Keratinocyte (primary cell): ENCODE results near the gene RB1. TPM values are rescaled to one million over a fixed set of nuclear protein-coding genes. Genes with fewer than 3 reads are reported as not detected.
"Not testable (repeated sequence)": the region's sequence is repeated elsewhere in the genome, so short reads cannot be mapped to it uniquely, and the experiment has no call there.

Experiments used
- DNase-seq: peaks from one replicate; pipeline ENCODE4 v3.0.0-alpha.2; 2011; ENCODE audit warnings: low read depth, missing footprints, low spot score
- FAIRE-seq: peaks from 2 replicates; lab custom pipeline; 2011; peaks lifted over from hg19 to GRCh38; lab: Jason Lieb, UNC
- H2AFZ ChIP-seq: 2 replicates; pipeline ENCODE4 v1.6.0; 2012; ENCODE audit warnings: low read length, control low read depth, inconsistent platforms; ENCODE audit not compliant: control insufficient read depth
- H3K27ac ChIP-seq: 2 replicates; pipeline ENCODE4 v1.5.1; 2011; ENCODE audit warnings: low read length; ENCODE audit not compliant: control insufficient read depth, insufficient read depth
- H3K27me3 ChIP-seq: 3 replicates; pipeline ENCODE4 v1.6.0; 2011; ENCODE audit warnings: low read length; ENCODE audit not compliant: control insufficient read depth, insufficient read depth; ENCODE audit errors: extremely low read depth
- H3K36me3 ChIP-seq, 2 experiments: 2 replicates in 1 of 2; 3 replicates in 1 of 2; pipeline ENCODE4 v1.5.1; 2011; ENCODE audit warnings: low read length in 2 of 2, mild to moderate bottlenecking in 1 of 2; ENCODE audit not compliant: control insufficient read depth in 2 of 2, insufficient read depth in 2 of 2; ENCODE audit errors: extremely low read depth in 1 of 2
- H3K4me1 ChIP-seq: 3 replicates; pipeline ENCODE4 v1.5.1; 2011; ENCODE audit warnings: low read length; ENCODE audit not compliant: control insufficient read depth, insufficient read depth; ENCODE audit errors: extremely low read depth
- H3K4me2 ChIP-seq: 3 replicates; pipeline ENCODE4 v1.6.0; 2011; ENCODE audit warnings: low read depth, low read length; ENCODE audit not compliant: control insufficient read depth, insufficient read depth; ENCODE audit errors: extremely low read depth
- H3K4me3 ChIP-seq, 3 experiments: fragments of 200-600 bp in 1 of 3; sonication (generic) in 1 of 3; 2 replicates in 2 of 3; 3 replicates in 1 of 3; pipeline ENCODE4 v1.5.1; 2011 to 2016; ENCODE audit warnings: low read length in 3 of 3, mild to moderate bottlenecking in 3 of 3, control low read depth in 2 of 3, inconsistent platforms in 1 of 3, low read depth in 1 of 3, mixed read lengths in 1 of 3, mixed run types in 1 of 3, moderate library complexity in 1 of 3; ENCODE audit not compliant: control insufficient read depth in 2 of 3, insufficient read depth in 2 of 3; ENCODE audit errors: extremely low read depth in 1 of 3
- H3K79me2 ChIP-seq: 2 replicates; pipeline ENCODE4 v1.6.0; 2012; ENCODE audit warnings: low read length; ENCODE audit not compliant: control insufficient read depth, insufficient read depth
- H3K9ac ChIP-seq: 3 replicates; pipeline ENCODE4 v1.6.0; 2011; ENCODE audit warnings: low read length; ENCODE audit not compliant: control insufficient read depth, insufficient read depth; ENCODE audit errors: extremely low read depth
- H3K9me1 ChIP-seq: 3 replicates; pipeline ENCODE4 v1.6.0; 2011; ENCODE audit warnings: low read length; ENCODE audit not compliant: control insufficient read depth, insufficient read depth; ENCODE audit errors: extremely low read depth
- H3K9me3 ChIP-seq: 2 replicates; pipeline ENCODE4 v1.5.1; 2012; ENCODE audit warnings: low read depth, low read length; ENCODE audit not compliant: control insufficient read depth
- H4K20me1 ChIP-seq: 3 replicates; pipeline ENCODE4 v1.6.0; 2011; ENCODE audit warnings: low read length; ENCODE audit not compliant: control insufficient read depth, insufficient read depth; ENCODE audit errors: extremely low read depth
- EZH2 ChIP-seq: IDR thresholded peaks from one replicate; pipeline ENCODE4 v1.6.1; 2012; ENCODE audit warnings: inconsistent platforms, mild to moderate bottlenecking, low read length, moderate library complexity
- dilution Hi-C: fragments of 300-500 bp; cut with MboI; formaldehyde crosslinking; loops from one replicate; pipeline ENCODE4 v1.7.0; 2020; ENCODE audit warnings: low sequenced_read_pairs; ENCODE audit not compliant: extremely low pct_ligation_motif_present
- polyA plus RNA-seq, 5 experiments: library from polyadenylated mRNA; depleted of rRNA in 3 of 5; stranded (reverse) in 3 of 5; stranded (forward) in 1 of 5; unstranded in 1 of 5; fragments of >200 nt; gene quantifications; 1 replicate in 1 of 5; 2 replicates in 3 of 5; 3 replicates in 1 of 5; pipeline versions ENCODE4 v1.2.1 to v1.2.3, GENCODE V29; 2011 to 2012; ENCODE audit warnings: missing spikeins in 2 of 5, low read depth in 1 of 5, low replicate concordance in 1 of 5
- TF ChIP-seq, protein P1 (sequence below), 3 experiments: IDR thresholded peaks in 1 of 3; conservative IDR thresholded peaks in 1 of 3; optimal IDR thresholded peaks in 1 of 3; 2 replicates in 2 of 3; 3 replicates in 1 of 3; pipeline versions ENCODE3 to v1.5.1; 2011; ENCODE audit warnings: low read length in 3 of 3, mild to moderate bottlenecking in 3 of 3, moderate library complexity in 2 of 3, control low read depth in 1 of 3, inconsistent platforms in 1 of 3; ENCODE audit not compliant: insufficient read depth in 2 of 3; ENCODE audit errors: extremely low read depth in 1 of 3

The RB1 gene
- polyA plus RNA-seq, 1 donor (not counting 4 experiments of a cell fraction or from before 2014, with no cell fraction given), result 22.4 TPM

DNA sequence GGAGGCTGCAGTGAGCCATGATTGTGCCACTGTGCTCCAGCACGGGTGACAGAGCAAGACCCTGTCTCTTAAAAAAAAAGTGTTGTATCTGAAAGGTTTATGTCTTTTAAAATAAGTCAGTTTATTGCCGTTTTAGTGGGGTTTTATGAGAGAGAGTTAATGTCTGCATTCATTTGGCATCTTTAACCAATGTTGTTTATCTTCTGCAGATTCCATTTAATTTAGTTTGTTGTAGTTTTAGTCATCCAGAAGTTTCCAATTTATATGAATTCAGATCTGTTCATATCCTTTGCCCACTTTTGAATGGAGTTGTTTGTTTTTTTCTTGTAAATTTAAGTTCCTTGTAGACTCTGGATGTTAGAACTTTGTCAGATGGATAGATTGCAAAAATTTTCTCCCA is 146.1 kb downstream of the RB1 start:
- H3K9ac ChIP-seq, result no peak overlapping the region

GRCh38 chr13:48451196-48451595 is 147.6 kb downstream of the RB1 start:
- H3K36me3 ChIP-seq, H3K9me3 ChIP-seq, H3K27me3 ChIP-seq, DNase-seq, H3K4me3 ChIP-seq, dilution Hi-C loops, H2AFZ ChIP-seq, H3K9ac ChIP-seq, H3K9me1 ChIP-seq, FAIRE-seq, H3K79me2 ChIP-seq, H3K4me2 ChIP-seq, H3K27ac ChIP-seq, H4K20me1 ChIP-seq: not testable (repeated sequence)
- H3K4me1 ChIP-seq, result peaks cover 22% of the 10 kb centered on the region

More for the DNA sequence above, 146.1 kb downstream of the RB1 start:
- H3K4me1 ChIP-seq, result peaks cover 24% of the 10 kb centered on the region
- TF ChIP-seq, protein P1, sequence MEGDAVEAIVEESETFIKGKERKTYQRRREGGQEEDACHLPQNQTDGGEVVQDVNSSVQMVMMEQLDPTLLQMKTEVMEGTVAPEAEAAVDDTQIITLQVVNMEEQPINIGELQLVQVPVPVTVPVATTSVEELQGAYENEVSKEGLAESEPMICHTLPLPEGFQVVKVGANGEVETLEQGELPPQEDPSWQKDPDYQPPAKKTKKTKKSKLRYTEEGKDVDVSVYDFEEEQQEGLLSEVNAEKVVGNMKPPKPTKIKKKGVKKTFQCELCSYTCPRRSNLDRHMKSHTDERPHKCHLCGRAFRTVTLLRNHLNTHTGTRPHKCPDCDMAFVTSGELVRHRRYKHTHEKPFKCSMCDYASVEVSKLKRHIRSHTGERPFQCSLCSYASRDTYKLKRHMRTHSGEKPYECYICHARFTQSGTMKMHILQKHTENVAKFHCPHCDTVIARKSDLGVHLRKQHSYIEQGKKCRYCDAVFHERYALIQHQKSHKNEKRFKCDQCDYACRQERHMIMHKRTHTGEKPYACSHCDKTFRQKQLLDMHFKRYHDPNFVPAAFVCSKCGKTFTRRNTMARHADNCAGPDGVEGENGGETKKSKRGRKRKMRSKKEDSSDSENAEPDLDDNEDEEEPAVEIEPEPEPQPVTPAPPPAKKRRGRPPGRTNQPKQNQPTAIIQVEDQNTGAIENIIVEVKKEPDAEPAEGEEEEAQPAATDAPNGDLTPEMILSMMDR (optimal IDR thresholded peaks at IDR 0.05 in 1 of 3, IDR thresholded peaks at IDR 0.05 in 1 of 3, conservative IDR thresholded peaks at IDR 0.05 in 1 of 3; ENCODE audit: extremely low read depth in 1 of 3, insufficient read depth in 2 of 3, low read length in 3 of 3), result no peak
- no peak for TF ChIP-seq EZH2
- no peaks in the 10 kb centered on the region for H3K27me3 ChIP-seq
- H3K36me3 ChIP-seq, result no peaks in the 10 kb centered on the region
- H3K27ac ChIP-seq, result peak overlapping the region; percentile 53
- peaks cover 2% of the 10 kb centered on the region for H3K9me1 ChIP-seq
- H2AFZ ChIP-seq, result no peak overlapping the region
- DNase-seq (no peak), FAIRE-seq (no peak)
- dilution Hi-C loops, result no loop called here
- peaks cover 2% of the 10 kb centered on the region for H3K9me3 ChIP-seq
- no peak overlapping the region for H3K4me3 ChIP-seq
- peaks cover 2% of the 10 kb centered on the region for H3K79me2 ChIP-seq
- no peak overlapping the region for H3K4me2 ChIP-seq
- H4K20me1 ChIP-seq, result no peaks in the 10 kb centered on the region

DNA sequence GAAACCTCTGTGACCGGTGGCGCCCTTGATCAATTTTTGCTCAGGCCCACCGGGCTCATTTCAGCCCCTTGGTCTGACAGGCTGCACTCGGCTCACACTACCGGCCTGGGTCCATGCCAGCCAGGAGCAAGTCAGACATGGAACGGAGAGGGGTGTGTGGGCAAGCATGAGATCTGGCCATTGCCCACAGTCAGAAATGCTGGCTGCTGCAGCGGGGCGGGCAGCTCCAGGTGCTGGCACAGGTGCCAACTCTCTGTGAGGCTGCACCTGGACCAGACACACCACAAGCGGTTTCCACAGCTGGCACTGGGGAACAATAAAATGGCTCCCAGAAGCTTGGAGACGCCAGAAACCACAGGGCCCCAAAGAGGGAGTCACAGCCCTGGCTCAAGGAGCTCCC is 153.0 kb downstream of the RB1 start:
- Histone ChIP-seq H3K27me3 (no peaks in the 10 kb centered on the region), H3K79me2 (no peaks in the 10 kb centered on the region), H3K27ac (no peak overlapping the region), H3K4me2 (no peak overlapping the region), H4K20me1 (no peaks in the 10 kb centered on the region), H3K9me1 (peaks cover 2% of the 10 kb centered on the region), H3K9me3 (no peaks in the 10 kb centered on the region), H3K9ac (no peak overlapping the region), H3K36me3 (peaks cover 0 to 2% of the 10 kb centered on the region in 2 experiments), H3K4me3 (no peak overlapping the region), H3K4me1 (no peaks in the 10 kb centered on the region), H2AFZ (no peak overlapping the region)
- DNase-seq, result no peak
- TF ChIP-seq, protein P1 (optimal IDR thresholded peaks at IDR 0.05 in 1 of 3, IDR thresholded peaks at IDR 0.05 in 1 of 3, conservative IDR thresholded peaks at IDR 0.05 in 1 of 3; ENCODE audit: extremely low read depth in 1 of 3, insufficient read depth in 2 of 3, low read length in 3 of 3), result no peak
- TF ChIP-seq EZH2, result no peak
- dilution Hi-C loops, result no loop called here
- FAIRE-seq, result no peak
